HG02763 (cell line): ENCODE results near the gene NECTIN4.

Source experiments
- ATAC-seq: cut with Tn5 transposase; IDR thresholded peaks from one replicate; pipeline ENCODE4 v1.9.1; 2021; ENCODE audit warnings: mild to moderate bottlenecking, moderate library complexity; ENCODE audit not compliant: unreplicated experiment

Gene NECTIN4

DNA sequence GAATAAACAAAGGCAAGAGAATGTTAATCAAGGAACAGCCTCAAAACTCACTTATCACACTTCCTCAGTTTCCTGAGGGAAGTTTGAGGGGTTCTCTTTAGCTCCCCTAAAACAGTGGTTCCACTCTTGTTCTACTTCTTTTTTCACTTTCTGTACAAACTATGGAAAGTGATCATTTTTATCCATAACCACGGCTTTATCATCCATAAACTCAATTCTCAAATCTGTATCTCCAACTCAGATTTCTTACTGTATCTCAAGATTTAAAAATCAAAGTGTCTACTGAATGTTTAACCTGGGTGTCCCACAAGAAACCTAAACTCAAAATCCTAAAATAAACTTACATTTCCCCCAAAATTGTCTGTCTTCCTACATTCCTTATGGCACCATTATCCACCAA is 24.6 kb upstream of the NECTIN4 start:
- no peak for ATAC-seq

DNA sequence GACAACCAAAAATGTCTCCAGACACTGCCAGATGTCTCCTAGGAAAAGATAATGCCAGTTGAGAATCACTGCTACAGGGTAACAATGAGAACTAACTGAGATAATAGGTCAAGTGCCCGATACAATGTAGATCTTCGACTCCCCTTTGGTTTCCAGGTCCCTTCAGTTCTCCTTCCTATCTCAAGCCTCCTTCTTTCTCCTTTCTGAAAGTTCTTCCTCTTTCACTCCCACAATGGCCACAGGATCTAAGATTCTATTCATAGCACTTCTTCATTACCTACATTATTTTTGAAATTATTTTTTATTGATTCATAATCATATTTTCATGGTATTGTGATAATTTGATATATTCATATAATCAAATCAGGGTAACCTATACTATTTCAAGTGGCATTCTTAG is 22.2 kb upstream of the NECTIN4 start:
- no peak for ATAC-seq

DNA sequence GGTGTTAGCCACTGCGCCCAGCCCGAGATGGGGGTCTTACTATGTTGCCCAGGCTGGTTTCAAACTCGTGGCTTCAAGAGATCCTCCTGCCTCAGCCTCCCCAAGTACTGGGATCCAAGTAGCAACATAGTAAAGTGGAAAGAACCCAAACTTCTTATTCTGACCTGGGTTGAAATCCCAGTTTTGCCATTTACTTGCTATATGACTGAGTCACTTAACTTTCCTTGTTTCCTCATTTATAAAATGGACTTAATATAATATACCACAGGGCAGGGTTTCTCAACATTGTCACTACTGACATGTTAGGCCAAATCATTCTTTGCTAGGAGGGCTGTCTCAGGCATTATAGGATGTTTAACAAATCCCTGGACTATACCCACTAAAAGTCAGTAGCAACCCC is 21.8 kb upstream of the NECTIN4 start:
- ATAC-seq = no peak

DNA sequence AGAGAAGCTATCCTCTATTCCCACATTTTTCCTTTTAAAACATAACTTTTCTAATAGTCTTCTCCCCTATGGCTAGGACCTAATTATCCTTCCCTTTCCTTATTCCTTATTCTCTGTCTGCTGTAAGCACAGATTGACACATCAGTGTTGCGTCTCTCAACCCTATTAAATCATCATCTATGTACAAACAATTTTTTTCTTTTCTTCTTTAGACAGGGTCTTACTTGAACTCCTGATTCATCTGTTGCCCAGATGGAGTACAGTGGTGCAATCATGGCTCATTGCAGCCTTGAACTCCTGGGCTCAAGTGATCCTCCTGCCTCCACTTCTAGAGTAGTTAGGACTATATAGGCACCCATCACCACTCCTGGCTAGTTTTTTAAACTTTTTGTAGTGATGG is 17.1 kb upstream of the NECTIN4 start:
- ATAC-seq = no peak

DNA sequence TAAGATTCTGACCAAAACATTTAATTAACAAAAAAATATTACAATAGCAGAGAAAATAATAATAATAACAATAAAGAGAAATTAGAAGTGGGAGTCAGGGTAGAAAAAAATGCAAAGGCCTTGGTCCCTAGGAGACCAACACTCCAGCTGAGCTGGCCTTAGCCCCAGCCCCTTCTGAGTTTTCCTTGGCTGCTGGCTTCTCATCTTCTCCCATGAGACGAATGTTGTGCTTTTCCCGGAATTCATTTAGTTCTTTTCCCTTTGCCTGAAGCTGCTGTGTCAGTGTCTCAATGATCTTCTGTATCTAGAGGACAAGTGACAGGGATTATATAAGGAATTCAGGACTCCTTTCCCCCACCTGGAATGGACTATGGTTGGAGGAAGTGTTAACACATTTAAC is 11.2 kb upstream of the NECTIN4 start:
- ATAC-seq = no peak

DNA sequence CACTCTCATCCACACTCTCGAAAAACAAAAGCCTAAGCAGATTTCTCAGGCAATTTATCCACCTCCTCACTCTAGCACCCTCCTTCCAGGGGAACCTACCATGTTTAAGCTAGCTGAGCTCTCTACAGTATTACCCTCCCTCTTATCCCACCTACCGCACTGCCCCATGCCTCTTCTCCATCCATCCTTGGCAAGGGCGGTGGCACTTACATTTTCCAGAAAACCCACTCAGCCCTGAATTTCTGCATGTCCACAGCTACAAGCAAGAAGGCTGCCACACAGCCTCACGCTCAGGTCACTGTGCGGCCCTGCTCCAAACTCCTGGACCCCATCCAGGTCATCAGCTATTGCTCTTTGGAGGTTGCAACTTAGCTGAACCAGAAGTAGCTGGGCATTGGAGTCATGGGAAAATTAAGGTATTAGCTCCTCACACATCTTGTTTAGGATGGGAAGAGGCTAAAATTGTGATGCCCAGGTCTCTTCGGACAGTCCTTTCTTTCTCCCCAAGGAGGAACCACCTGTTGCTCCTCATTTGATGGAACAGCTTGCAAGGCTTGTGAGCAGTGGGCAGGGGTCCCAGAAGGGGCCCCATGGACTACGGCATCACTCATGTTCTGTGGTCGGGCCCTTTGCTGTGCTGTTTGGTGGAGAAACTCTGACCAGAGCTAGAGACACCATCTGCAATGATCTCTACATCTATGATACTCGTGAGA is 9.9 kb upstream of the NECTIN4 start:
- no peak for ATAC-seq

DNA sequence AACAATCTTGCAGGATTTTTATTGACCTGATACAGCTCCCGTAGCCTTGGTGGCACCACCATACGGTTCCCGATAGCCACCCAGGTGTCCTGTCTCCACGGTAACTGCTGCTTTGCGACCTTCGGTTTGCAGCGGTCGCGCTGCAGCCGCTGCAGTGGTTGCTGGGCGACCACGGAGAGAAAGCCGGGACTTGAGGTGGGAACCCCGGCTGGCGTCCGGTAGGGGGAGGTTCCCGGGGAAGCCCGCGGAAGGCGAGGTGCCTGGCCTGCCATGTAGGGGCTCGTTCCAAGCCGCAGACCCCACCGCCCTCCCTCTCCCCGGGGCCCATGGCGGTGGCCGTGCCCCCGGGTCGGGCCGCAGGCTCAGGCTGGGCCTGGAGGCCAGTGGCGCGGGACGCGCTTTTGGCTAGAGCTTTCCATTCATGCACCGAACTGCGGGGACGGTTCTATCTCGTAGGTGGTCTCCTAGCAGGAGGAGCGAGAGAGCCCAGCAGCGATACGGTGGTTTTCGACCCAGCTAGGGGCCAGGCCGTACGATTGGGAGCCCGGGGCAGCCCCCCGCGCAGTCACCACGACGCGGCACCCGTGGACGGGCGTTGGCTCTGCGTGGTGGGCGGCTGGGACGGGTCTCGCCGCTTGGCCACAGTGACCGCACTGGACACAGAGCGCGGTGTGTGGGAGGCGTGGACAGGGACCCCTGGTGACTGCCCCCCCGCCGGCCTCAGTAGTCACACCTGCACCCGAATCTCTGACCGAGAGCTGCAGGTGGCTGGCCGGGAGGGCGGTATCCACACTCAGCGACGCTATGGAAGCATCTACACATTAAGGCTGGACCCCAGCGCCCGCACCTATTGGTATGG is 9.1 kb upstream of the NECTIN4 start, which contains the start of gene KLHDC9:
Gene KLHDC9, plus strand, starts transcription at position 152 of the 859 bp plus-strand sequence. Its CDS starts 175 bp downstream, at position 327.
- ATAC-seq = peak; percentile 72

DNA sequence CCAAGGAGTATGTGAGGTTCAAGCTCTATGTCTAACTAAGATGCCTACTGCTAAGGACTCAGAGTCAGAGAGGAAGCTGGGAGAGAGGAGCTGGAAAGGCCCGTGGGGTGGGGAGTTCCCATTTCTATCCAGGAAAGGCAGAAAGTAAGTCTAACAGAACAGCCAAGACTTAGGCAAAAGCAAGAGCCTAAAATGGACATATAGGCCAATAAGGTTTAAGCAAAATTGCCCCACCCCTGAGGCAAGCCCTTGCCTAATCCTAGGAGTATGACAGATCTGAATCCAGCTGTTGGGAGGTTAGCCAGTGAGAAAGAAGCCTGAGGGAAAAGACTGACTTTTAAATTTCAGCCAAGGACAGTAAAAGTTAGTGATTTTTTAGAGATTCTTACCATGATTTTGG is 7.2 kb upstream of the NECTIN4 start:
- no peak for ATAC-seq

DNA sequence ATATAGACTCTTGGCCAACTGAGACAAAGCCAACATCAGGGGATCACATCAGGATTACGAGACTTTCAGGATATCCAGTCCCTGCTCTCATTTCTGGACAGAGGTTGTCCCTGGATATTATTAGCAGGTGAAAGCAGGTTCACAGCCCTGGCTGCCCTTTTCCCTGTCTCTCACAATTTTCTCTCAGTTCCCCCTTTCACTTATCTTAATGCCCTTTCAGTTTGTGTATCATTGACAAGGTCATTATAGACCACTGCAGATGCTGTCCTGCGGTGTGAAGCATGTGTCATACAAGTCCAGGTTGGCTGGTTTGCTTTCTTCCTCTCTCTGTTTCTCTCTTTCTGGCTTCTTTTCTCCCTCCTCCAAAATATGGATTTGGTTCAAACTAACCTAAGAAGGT is 6.7 kb upstream of the NECTIN4 start:
- ATAC-seq = no peak

DNA sequence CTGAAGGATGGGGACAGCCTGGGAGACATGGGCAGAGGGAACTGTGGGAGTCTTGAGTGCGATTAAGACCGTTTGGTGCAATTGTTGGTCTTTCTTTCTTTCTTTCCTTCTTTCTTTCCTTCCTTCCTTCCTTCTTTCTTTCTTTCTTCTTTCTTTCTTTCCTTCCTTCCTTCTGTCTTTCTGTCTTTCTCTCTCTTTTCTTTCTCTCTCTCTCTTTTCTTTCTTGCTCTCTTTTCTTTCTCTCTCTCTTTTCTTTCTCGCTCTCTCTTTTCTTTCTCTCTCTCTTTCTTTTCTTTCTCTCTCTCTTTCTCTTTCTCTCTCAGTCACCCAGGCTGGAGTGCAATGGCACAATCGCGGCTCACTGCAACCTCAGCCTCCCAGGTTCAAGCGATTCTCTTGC is 5.9 kb upstream of the NECTIN4 start:
- no peak for ATAC-seq

DNA sequence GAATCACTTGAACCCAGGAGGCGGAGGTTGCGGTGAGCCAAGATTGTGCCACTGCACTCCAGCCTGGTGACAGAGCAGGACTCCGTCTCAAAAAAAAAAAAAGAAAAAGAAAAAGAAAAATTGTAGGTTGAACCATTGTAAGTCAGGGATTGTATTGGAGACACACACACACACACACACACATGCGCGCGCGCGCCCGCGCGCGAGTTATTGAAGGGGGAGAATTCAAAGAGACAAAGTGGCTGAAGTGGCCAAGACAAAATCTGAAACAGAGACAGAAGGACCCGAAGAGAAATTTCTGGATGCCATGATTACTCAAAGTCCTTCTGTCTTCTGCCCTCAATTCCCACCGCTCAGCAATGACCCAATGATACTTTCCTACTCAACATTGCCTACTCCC is 5.1 kb upstream of the NECTIN4 start:
- ATAC-seq = no peak

DNA sequence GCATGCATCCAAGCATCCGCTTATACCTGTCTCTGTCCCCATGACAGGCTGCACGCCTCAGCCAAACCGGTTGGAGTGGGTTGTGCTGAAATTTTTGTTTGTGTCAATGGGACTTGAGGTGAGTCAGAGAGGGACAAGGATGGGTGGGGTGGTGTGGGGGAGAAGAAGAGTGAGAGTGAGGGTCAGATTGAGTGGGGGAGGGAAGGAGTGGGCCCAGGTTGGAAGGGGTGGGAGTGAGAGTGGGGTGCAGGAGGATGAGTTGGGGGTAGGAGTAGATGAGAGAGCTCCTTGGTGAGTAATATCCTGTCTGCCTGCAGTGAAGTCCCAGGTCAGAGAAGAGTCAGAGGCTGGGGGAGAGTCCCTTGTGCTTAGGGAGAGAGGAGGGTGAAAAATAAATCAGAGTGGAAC is 3.3 kb upstream of the NECTIN4 start:
- no peak for ATAC-seq

DNA sequence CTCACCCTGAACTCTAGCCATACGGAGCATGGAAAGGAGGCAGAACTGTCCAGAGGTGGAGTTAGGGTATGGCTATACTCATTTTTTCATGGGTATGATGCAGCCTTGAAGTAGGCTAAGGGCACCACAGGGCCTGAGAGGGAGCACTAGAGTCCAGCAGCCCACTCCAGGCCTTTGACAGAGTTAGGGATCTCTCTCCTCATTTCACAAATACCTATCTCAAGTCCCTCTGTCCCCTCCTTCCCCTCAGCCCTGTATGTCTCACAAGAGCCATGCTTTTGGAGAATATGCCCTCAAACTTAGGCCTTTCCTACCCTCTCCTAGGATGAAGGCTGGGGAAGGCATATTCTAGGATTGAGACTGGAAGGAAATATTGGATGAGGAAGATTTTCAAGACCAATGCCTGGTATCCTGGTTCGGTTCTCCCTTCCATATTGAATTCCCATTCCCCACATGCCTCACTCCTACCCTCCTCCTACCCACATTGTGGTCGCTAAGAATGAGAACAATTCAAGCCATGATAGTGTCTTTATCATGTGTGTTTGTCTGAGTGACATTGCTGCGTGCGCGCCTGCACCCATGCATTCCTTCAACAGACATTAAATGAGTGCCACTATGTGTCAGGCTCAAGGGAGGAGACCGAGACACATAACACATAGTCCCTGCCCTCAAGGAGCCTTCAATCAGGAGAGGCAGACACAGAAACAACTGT is 2.6 kb upstream of the NECTIN4 start:
- no peak for ATAC-seq

DNA sequence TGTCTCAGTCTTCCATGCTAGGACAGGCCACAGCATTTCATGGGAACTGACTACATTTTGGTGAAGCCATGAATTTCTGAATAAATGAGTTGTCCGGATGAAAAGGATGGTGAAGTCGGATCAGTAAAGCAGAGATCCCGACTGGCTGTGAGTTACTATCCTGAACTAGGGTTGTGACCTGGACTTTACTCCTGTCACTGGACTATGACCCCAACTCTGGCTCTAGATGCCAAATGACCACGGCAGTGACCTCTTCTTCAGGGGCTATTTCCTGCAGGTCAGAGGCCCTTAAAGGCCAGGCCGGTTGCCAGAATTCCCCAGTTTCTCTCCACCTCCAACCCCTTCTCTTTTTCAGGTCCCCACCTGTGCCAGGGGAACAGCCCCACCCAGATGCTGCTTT is 1.7 kb upstream of the NECTIN4 start:
- ATAC-seq = no peak

DNA sequence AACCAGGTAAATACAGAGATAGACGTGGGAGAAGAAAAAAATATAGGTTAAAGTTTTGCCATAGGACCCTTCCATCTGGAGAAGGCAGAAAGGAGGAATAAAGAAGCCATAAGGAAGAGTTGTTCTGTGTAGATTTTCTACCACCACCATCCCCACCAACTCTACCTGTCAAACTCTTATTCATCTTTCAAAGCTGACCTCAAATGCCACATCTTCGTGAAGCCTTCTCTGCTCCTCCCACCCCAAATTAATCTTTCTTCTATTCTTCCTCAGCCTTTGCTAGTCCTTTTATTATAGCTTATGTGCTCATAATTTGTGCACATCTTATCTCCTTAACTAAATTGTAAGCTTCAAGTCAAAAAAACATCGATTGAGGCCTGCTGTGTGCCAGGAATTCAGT is 1.3 kb upstream of the NECTIN4 start:
- ATAC-seq = no peak

DNA sequence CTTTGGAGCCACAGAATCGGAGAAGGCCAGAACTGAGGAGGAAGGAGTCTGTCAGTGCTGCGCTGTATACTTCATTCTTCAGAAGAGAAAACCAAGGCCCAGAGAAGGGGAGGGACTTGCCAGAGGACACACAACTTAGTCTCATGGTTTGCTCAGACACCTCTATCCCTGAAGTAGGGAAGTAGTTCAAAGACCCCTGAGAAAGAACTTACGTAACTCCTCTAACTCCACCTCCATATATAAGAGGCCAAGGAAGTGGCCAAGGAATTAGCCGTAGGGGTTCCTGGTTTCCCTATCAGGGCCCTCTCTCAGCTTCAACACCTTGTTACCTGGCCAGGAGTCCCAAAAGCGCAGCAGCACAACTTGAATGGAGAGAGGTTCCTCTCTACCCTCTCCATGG is 580 bp upstream of the NECTIN4 start:
- ATAC-seq = no peak

DNA sequence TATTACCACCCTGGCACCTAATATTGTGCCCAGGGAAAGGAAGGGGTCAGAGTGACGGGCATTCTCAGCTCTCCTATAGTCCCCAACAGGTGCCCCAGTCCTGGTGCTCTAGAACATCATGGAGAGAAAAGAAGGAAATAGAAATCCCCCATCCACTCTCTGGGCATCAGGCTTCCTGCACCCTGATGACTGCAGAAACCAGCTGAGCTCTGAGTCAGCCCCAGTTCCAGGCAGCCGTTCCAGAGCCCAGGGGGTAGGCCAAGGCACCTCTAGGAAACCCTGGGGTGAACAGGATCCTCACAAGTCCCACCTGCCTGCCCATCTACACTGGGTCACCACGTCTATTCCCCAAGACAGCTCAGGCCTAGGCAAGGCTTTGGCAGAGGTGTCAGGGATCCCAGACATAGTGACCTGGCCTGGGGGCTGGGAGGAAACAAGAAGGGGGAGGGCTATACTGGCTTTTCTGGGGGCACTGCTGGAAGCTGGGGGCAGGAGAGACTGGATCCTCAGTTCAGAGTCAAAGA is 709 bp downstream of the NECTIN4 start:
- ATAC-seq = no peak

DNA sequence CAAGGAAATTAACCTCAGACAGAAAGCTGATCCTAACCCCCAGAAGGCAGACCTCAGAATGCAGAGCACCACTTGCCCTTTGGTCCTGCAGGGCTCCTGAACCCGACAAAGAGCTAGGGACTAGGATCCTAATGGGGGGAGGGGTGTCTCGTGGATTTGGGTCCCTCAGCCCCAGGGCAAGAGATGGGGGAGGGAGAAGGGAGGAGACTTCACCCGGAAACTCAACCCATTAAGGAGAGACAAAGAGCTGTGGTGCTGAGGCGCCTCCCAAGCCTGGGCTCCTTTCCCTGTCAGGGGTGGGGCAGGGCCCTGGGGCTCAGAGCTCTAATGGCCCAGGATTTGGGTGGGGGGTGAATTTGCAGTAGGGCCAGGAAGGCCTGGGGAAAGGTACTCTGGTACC is 2.9 kb downstream of the NECTIN4 start:
- no peak for ATAC-seq

DNA sequence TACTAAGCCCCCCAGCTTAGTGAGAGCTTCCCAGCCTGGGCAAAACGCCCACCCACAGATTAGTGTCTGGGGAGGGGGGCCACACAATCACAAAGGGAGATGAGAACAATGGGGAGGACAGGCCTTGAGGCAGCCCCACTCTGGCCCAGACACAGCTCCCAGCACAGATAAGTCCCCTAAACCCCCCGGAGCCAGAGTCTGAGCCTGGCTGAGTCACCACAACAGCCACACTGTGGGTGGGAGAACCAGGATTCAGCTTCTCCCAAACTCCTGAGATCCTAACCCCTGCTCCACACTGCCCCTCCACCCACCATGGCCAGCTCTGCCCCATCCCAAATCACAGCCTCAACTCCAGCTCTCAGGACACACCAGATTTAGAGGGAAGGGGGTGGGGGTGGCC is 4.2 kb downstream of the NECTIN4 start:
- ATAC-seq = no peak

DNA sequence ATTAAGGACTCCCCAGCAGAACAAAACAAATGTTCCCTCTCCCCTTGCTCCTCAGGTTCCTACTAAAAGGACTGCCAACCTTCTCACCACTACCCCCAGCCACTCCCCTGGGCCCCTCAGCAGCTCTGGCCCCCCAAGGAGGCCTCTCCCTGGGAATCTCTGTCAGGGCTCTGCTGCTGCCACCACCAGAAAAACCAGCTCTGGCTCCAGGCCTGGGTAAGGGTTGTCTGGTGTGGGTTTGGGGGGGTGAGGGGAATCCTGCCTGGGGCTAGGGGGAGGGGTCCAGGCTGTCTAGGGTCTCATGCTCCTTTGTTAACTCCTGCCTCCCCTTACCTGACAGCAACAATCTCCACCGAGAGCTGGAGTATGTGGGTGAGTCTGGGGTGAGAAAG is 4.8 kb downstream of the NECTIN4 start:
- ATAC-seq = no peak

DNA sequence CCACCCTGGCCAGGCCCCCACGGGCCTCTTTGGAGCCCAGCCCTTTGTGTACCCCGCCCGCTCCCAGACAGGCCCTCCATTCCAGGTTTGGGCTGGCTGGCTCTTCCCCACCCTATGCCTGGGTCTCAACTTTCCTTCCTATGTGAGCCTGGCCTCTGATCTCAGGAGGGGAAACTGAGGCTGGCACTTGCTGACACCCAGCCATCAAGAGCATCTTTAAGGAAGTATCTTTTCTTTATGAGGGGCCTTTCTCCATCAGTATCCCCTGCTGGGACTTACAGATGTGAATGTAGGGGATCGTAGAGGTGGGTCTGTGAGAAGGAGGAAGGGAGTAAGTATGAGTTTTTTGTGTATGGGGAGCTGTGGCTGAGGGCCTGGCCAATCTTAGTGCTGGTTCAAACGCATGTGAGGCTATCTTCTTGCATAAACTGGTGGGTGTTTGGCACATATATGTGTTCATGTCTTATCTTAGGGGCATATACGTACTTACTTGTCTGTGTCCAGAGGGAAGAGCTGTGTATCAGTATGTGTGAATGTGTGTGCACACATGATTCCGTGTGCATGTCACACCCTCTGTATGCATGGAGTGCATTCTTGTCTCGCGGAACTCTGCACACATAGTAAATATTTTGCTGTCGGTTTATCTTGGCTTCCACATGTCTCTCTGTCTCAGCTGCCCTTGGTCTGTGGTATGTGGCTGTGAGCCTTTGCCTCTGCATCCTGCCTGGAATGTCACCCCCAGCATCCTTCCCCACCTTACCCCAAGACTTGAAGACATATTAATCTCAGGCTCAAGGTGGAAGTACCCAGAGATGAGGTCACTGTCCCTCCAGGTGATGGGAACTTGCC is 5.4 kb downstream of the NECTIN4 start:
- ATAC-seq = no peak
